A549 treated with AZD9567 at 1 μM for 4 hours (cell line): ENCODE data around the gene LANCL3. TPM values are rescaled to one million over a fixed set of nuclear protein-coding genes. Genes with fewer than 3 reads are reported as not detected.

Experiments
- total RNA-seq: library from RNA; stranded (reverse); fragments of 200-300 nt; extraction: Qiagen RNA extraction; gene quantifications from 5 replicates; pipeline ENCODE4 v1.2.3, GENCODE V29; 2022; ENCODE audit not compliant: insufficient read depth

Gene LANCL3
- 0.02 TPM in 1 of 5 replicates, not detected in the others for total RNA-seq

GRCh38 chrX:37571426-37572107 is at the start of gene LANCL3:
LANCL3 (plus strand) TSS chrX:37571661; CDS start chrX:37571871, 210 bp downstream.

GRCh38 chrX:37685381-37686359 is 114.2 kb downstream of the LANCL3 start, which contains the start of gene XK:
XK (plus strand) TSS chrX:37685791; CDS start chrX:37685962, 171 bp downstream.

Other genes with a start within 250 kb of the LANCL3 start
- gene PRRG1, start 222.3 kb upstream of the LANCL3 start, total RNA-seq: 5.8 to 7.7 TPM (median 6.3 TPM) in 5 replicates
- 0.34 to 0.40 TPM (median 0.35 TPM) in 4 of 5 replicates, not detected in the other for gene XK, start 114.1 kb downstream of the LANCL3 start, total RNA-seq
- gene CYBB, start 208.4 kb downstream of the LANCL3 start, total RNA-seq: 0.01 TPM in 3 of 5 replicates, not detected in the others